GM19467 (cell line): ENCODE measurements around the gene EVL.

Experiments
- ATAC-seq: cut with Tn5 transposase; IDR thresholded peaks from one replicate; pipeline ENCODE4 v1.9.1; 2021; ENCODE audit warnings: mild to moderate bottlenecking, moderate library complexity; ENCODE audit not compliant: unreplicated experiment

Gene EVL

DNA sequence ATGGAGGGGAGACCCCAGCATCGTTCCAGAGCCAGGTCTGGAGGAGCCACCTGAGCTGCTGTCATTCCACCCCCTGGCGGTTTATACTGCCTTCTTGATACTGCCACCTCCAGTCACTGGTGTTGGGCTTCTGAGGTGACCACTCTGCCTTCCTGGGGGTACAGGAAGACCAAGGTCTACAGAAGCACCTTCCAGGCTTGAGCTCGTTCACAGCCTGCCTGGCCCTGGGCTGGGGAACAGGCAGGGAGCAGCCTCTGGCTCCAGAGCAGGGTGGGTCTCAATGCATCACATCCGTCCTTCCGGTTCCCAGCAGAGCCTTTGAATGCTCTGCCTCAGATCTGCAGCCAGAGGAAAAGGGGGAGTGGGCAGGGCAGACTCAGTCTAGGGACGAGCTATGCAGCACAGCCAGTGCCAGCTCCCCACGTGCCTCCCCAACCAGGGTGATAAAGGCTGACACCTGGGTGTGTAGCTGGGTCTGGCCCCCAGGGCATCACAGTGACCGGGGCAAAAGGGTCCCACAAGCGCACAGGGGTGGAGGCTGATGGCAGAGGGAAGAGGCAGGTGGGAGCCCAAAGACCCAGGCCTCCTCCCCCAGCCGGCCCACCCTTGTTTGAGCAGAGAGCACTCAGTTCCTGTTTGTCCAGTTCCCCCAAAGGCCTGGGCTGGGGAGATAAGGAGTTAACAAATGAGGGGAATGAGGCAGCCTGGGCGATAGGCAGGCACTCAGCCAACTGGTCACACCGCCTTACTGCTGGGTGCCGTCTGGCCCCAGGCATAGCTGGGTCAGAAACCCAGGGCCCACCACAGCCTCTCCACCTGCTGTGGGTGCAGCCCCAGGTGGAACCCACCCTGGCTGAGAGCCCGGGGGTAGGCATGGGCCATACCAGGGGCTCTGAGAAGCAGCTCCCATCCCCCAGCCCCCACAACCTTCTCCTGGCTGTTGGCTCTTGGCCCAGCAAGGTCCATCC is 77.1 kb downstream of the EVL start:
- ATAC-seq = no peak

DNA sequence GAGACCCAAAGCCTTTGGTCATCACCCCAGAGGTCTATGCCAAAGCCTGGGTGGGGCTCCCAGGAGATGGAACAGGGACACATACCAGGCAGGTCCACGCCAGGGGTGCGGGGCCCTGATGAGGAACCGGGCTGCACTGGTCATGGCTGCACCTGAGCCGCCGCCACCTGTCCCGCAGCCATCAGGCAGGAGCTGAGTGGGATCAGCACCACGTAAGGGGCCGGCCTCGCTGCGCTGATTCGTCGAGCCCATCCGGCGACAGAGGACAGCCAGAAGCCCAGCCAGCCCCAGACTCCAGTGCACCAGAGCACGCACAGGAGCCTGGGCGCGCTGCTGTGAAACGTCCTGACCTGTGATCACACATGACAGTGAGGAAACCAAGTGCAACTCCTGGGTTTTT is 78.3 kb downstream of the EVL start:
- ATAC-seq = no peak

DNA sequence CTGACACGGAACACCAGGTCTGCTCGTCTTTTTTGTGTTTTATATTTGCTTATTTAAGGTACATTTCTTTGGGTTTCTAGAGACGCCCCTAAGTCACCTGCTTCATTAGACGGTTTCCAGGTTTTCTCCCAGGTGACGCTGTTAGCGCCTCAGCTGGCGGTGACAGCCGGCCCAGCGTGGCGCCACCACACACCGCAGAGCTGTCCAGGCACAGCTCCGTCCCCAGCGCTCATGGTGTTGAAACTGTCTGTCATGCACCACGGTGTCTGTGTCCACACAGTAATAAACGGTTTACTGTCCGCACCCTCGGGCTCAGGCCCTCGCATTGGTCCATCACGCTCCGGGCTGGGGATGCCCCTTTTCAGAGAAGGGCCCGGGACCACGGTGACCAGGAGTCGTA is 78.7 kb downstream of the EVL start:
- ATAC-seq = no peak

DNA sequence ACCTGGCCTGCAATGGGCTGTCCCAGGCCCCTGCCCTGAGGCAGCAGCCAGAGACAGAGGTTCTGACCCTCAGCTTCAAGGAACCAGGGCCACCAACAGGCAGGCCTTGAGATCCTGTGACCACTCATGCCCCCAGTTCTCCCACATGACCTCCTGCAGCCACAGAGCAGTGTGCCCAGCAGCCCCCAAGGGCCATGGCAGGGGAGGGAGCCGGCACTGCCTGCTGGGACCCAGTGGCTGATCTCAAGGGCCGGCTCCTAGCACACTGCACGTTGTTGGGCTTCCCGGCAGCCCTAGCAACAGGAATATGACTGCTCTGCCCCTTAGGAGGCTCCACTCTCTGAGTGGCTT is 79.4 kb downstream of the EVL start:
- no peak for ATAC-seq

DNA sequence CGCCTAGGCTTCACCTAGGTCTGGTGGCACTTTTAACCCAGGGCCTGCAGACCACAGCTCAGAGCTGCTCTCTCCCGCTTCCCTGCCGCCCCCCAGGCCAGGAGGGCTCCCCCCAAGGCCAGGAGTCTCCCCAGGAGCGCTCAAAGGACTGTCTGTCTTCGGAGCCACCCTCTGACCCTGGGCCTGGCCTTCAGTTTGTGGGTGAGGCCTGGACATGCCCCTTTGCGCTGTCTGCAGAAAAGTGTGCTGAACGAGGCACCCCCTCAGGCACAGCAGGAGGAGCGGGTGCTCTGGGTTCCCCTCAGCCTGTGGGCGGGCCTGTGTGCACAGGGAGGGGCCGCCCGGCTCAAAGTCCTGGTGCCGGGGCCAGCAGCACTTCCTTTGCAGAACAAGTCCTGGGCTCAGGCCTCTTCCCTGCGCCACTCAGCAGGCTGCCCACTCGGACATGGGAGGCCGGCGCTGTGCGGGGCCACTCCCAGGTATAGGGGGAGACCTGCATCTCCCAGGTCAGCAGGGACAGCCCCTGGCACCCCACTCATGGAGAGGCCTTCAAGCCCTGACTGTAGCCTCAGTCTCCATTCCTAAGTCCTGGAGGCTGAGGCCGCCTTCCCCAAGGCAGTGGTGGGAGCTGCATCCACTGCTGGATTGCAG is 79.9 kb downstream of the EVL start:
- ATAC-seq = no peak

DNA sequence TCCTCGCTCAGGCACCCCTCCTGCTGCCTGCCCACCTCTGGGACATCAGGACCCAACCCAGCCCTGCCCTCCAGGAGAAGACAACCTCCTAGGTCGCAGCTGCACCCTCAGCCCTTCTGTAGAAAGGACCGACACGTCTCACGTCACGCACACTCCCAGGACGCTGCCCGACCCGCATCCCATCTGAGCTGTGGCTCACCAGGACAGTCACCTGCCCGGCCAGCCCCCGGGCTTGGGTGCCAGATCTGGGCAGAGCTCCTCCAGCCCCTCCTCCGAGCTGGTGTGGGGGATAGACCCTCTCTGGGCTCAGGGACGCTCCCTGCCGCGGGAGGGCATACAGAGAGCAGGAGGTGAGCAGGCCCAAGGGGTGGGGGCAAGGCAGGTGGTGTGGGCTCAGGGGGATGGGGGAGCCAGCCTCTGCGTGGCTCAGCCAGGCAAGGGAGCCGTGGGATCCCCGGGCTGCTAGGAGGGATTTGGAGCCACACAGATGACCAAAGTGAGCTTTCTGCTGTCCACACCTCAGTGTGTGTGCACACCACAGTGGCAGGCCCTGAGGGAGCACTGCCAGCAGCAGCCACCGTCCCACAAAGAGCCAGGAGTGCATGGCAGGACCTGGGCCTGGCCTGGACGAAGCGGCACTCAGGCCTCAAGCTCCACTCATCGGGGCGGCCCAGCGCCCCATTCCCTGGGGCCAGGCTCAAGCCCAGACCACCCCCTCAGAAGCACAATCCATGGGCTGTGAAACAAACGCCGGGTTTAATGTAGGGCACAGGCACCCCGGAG is 80.7 kb downstream of the EVL start:
- ATAC-seq = no peak

DNA sequence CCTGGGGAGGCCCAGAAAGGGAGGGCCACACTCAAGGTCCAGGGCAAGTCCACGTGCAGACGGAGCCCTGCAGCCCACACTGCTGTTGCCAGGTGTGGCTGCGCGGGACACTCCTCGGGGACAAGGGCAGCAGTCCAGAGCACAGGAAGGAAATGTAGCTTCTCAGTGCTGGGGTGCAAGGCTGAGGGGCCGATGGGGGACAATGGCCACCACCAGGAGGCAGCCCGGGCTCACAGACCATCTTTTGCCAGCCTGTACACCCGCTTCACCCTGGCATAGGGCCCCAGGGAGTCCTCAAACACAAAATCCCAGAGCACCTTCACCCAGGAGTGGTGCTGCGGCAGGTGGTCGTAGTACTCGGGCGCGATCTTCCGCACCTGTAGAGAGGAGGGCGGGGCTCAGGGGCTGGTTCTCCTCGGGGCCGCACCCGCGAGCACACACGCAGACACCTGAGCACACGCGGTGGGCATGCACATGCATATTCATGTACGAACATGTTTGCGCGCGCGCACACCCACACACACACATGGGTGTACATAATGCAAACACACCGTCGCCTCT is 81.4 kb downstream of the EVL start:
- ATAC-seq = no peak

DNA sequence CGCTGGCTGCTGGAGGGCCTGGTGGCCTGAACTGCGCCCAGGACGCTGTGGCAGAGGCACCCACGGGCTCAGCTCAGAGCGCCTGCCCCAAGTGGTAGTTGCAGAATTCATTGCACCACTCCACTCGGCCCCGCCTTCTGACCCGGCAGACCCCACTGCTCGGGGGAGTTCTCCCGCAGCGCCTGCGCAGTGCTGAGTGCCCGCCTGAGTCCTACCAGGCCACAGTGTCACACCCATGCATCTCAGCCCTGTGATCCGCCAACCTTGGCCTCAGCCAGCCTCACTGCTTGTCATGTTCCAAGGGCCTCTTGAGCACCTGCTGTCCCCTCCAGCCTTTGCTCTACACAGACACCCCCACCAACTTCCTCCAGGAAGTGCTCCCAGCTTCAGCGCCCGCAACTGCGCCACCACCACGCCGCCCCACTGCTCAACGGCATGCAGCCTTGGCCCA is 82.0 kb downstream of the EVL start:
- ATAC-seq = no peak

DNA sequence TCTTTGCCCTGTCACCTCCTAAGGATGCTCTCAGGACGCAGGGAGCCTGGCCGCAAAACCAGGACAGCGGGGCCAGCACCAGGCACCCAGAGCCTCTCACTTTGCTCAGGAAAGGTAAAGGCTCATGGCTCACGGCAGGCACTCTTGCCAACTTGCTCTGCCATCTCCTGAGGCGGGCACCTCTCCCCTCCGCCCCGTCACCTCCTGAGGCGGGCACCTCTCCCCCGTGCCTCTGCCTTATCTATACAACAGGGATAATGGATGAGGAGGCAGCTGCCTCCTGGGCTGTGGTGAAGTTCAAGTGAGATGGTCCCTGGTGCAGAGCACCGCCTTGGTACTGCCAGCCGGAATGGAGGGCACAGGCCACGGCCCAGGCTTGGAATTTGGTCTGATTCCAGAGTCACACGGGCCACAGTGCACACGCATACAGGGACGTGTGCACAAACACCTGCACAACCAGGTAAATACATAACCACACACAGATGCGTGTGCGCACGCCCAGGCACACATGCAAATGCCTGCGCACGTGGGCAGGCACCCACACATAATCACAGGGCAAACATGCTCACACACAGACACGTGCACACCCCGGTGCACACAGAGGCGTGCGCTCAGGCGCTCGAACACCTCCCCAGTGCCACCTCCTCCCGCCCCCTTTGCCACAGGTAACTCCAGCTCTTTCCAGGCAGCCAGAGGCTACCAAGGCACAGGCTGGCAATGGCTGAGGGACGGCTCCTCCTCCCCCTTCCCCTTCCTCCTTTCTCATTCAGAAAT is 82.7 kb downstream of the EVL start:
- no peak for ATAC-seq

DNA sequence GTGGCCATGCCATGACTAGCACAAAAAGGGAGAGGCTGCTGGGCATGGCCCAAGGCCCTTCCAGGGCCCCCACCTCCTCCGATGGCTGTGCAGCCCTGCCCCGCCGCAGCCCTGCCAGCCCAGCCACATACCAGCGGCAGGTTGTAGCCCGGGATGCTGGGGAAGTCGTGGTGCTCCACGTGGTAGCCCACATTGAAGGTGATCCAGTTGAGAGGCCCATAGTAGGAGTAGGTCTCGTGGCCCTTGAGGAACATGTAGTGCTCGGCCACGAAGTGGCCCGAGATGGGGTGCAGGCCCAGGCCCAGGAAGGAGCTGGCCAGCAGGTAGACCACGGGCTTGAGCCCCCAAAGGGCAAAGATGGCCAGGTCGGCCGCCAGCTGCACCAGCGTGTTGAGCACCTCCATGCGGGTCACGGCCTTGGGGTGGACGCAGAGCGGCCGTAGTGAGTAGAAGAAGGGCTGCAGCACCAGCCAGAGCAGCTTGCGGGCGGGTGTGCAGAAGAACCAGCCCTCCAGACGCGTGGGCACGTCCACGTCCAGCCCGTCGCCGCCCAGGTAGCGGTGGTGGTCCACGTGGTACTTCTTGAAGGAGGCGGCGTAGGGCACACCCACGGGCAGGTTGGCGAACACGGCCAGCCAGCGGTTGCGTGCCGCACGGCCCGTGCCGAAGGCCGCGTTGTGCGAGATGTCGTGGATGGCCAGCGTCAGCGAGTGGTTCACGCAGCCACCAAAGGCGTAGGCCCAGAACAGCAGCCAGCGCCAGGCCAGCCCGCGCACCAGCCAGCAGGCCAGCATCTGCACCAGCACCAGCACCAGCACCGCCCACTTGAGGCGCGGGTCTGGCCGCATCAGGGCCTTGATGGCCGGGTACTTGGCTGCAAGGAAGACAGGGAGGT is 83.9 kb downstream of the EVL start:
- no peak for ATAC-seq

DNA sequence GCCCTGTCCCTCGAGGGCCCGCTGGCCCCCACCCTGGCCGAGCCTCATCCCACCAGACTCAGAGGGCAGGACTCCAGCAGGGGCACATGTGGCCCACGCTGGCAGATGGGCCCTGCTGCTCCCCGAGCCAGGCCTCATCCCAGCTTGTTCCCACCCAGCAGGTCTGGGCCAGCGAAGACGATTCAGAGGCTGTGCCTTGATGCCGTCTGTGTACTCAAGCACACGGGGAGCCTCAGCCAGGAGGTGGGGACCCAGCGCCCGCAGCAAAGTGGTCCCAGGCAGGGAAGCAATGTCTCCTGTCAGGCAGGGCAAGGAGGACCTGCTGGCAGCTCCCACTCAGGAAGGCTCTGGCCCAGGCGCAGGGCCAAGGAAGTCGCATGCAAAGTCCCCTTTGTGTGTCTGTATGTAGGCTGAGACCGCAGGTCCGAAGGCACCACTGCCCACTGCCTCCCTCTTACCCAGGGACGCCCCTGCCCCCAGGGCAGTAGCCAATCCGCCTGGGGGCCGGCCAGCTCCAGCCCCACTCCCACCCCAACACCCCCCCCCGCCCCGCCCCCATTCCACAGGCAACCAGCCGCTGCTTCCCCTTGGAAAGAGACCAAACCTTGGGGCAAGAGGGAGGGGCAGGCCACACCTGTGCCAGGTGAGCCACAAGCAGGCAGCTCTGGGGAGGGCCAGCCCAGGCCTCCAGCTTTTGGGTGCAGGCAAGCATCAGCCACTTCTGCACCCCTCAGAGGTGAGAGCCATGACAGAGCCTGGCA is 84.8 kb downstream of the EVL start:
- ATAC-seq = no peak

DNA sequence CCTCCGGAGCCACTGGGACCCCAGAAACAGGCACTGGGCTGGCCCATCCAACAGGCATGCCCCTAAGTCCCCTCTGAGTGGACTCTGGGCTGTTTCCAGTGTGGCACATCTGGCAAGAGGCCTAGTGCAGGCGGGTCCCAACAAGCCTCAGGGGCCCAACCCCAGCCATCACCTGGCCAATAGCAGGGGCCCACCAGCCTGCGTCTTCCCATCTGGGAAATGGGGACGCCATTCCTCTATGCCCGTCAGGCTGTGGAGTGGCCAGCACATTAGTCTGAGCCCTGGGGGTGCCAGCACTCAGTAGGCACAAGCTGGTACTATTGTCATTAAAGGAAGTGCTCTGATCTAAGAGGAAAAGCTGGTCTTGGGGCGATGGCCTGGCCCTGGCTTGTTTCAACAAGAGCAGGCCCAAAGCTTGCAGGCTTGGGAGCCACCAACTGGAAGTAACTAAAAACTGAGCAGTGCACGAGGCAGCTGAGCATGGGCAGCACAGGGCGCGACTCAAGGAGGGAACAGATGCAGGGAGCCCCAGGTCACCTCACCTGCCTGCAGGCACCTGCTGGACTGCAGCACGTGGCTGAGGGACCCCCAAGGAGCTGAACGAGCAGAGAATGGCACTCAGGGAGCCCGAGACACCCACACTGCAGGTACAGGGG is 85.8 kb downstream of the EVL start:
- no peak for ATAC-seq

DNA sequence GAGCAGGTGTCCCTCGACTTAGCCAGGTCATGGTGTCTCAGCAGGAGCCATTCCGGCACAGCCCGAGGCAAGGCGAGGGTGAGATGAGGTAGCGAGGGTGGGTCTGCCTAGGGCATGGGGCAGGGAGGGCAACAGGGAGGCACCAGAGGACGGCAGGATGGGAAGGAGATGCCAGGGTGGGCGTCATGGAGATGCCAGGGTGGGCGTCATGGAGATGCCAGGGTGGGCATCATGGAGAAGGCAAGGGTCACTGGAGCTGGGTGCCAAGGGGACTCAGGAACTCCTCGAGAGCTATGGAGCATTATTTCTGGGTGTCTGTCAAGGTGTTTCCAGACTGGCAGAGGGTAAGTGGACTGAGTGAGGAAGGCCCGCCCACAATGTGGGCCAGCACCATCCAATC is 86.9 kb downstream of the EVL start:
- no peak for ATAC-seq

DNA sequence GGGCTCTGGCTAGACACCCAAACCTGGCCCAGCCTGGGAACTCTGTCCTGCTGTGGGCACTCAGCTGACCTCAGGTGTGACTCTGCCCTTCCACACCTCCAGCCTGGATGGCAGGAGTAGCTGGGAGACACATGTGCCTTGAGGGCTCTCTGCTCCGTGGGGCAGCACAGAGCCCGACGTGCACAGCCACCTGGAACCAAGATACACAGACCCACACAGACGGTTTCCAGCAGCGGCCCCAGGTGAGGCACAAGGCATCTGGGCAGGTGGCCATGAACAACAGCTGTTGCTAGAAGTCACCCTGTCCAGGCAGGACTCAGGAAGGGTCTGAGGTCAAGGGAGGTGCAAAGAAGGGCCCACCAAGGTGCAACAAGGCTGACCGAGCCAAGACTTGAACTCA is 88.3 kb downstream of the EVL start:
- ATAC-seq = no peak

DNA sequence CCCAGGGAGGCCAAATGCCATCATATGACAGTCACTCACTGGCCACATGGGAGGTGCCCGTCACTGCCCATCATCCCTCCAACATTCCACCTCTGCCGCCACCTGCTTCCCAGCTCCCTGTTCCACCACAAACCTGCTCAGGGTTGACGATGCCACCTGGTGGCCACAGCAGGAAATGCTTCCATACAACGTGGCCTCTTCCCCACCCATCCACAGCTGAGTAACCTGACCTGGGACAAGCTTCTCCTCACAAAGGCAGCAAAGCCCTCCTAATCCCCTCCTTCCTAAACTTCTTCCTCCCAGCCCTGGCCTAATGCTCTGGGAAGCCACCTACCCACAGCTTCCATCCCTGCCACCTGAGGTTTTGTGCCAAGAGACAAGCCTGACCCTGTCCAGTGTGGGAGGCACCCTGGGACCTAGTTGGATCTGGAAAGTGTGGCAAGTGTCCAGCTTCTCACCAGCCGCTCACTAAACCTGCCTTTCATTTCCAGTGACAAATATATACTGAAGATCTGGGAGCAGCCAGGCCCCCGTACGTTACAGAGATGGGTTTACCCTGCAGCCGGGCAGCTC is 89.9 kb downstream of the EVL start:
- no peak for ATAC-seq

DNA sequence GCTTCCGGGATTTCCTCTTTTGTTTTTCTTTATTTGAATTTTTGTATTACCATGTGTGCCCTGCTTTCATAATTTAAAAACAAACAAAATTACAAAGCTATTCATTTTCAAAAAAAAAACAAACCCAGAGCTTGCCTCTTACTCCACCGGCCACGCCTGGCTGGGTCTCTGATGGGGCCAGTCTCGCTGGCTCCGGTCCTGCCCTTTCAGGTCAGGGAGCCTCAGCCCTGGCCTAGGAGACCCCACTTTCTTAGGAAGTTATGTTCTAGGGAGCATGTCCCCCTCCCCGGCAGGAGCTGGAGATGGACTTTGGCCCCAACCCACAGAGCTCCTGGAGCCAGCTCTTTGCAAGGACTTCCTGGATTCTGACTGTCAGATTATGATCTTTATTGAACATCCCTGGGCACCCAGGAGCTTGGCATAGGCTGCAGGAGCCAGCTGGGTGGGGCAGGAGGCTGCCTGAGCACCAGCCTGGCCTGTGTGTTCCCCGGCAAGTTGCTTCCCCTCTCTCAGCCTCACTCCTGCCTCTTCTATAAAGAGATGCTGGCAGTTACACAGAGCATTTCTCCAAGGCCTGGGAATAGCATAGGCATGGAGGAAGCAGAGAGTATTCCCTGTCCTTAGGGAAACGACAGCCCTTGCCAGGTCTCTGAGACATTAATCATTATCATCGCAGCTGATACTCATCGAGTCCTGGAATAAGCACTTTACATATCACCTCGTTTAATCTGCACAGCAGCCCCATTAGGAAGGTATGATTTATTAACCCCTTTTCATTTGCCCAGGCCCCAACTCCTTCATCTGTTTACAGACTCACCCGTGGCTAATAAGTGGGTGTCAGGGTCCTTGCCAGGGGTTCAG is 90.8 kb downstream of the EVL start:
- no peak for ATAC-seq

DNA sequence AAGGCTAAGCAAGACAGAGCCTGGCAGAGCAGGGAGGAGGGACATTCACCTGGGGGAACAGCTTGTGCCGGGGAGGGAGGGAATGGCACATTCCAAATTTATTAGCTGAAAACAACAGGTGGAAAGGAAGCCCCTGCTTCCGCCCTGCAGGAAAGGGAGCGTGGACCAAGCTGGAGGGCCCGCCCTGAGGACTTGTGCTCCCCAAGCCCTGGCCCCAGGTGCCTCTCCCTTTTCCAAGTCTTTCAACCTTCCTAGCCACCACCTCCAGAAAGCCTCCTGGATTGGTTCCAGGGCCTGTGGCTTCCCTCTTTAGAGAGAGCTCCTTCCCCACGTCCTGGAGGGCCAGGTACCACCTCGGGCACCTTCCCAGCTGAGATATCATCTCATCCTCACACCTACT is 91.6 kb downstream of the EVL start:
- ATAC-seq = no peak
